Progenitor cell of endocrine pancreas (in vitro differentiated cells): ENCODE measurements around the gene RAB1A. TPM values are rescaled to one million over a fixed set of nuclear protein-coding genes. Genes with fewer than 3 reads are reported as not detected.
"Not testable (repeated sequence)": the region's sequence is repeated elsewhere in the genome, so short reads cannot be mapped to it uniquely, and the experiment has no call there.

Source experiments
- DNase-seq: peaks from one replicate; pipeline ENCODE4 v3.0.0; 2021; ENCODE audit warnings: low spot score; ENCODE audit not compliant: unreplicated experiment
- H3K27ac Mint-ChIP-seq: 2 replicates; pipeline ENCODE4 v1.8.0; 2021; ENCODE audit warnings: mild to moderate bottlenecking, moderate library complexity, mixed read lengths
- H3K27me3 Mint-ChIP-seq: 2 replicates; pipeline ENCODE4 v1.8.0; 2021; ENCODE audit warnings: mixed read lengths
- H3K36me3 Mint-ChIP-seq: 2 replicates; pipeline ENCODE4 v1.8.0; 2022; ENCODE audit warnings: mixed read lengths; ENCODE audit not compliant: insufficient read depth
- H3K4me1 Mint-ChIP-seq: 2 replicates; pipeline ENCODE4 v1.8.0; 2021; ENCODE audit warnings: low read depth, mixed read lengths
- H3K4me3 Mint-ChIP-seq: 2 replicates; pipeline ENCODE4 v1.8.0; 2021; ENCODE audit warnings: low read depth, mild to moderate bottlenecking, moderate library complexity, mixed read lengths
- H3K9me3 Mint-ChIP-seq: 2 replicates; pipeline ENCODE4 v1.8.0; 2021; ENCODE audit warnings: low read depth, mixed read lengths
- CTCF ChIP-seq: fragments of 200-600 bp; sonication (generic); IDR thresholded peaks from one replicate; pipeline ENCODE4 v1.5.0; 2021; ENCODE audit warnings: antibody characterized with exemption, mild to moderate bottlenecking; ENCODE audit not compliant: unreplicated experiment
- total RNA-seq: library from RNA; stranded (reverse); gene quantifications from 2 replicates; pipeline ENCODE4 v1.2.1, GENCODE V29; 2021

RAB1A gene
- total RNA-seq, 1 donor from 2014 or later: 134 TPM

DNA sequence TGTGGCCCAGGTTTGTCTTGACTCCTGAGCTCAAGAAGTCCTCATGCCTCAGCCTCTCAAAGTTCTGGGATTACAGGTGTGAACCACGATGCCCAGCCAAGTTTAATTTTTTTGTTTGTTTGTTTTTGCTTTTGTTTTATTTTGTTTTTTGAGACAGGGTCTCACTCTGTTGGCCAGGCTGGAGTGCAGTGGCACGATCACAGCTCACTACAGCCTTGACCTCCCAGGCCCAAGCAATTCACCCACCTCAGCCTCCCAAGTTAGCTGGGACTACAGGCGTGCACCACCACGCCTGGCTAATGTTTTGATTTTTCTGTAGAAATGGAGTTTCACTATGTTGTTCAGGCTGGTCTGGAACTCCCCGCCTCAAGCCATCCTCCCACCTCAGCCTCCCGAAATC lies 29.4 kb upstream of the RAB1A start:
- H3K9me3 Mint-ChIP-seq: no peaks in the 10 kb centered on the region
- H3K4me1 Mint-ChIP-seq: peaks cover 23% of the 10 kb centered on the region
- TF ChIP-seq CTCF: no peak
- H3K36me3 Mint-ChIP-seq: no peaks in the 10 kb centered on the region
- no peak overlapping the region for H3K4me3 Mint-ChIP-seq
- no peak overlapping the region for H3K27ac Mint-ChIP-seq
- H3K27me3 Mint-ChIP-seq: no peaks in the 10 kb centered on the region
- DNase-seq: no peak

DNA sequence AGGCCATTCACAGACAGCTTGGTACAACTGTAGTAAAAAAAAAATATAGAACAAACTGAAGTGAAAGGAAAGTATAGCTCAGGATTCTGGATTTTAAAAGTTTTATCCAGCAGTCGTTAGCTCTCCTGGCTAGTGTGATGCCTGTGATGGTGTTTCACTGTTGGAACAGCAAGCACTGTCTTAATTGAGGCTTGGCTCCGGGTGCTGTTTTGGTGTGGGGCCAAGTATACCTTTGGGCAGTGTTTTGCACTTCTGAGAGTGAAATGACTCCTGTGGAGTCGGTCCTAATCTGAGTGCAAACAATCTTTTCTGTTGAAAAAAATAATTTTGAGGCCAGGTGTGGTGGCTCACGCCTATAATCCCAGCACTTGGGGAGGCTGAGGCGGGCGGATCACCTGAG lies 28.7 kb upstream of the RAB1A start:
- Mint-ChIP-seq H3K4me3 (no peak overlapping the region), H3K4me1 (peaks cover 21% of the 10 kb centered on the region), H3K27ac (no peak overlapping the region), H3K27me3 (no peaks in the 10 kb centered on the region), H3K36me3 (no peaks in the 10 kb centered on the region), H3K9me3 (no peaks in the 10 kb centered on the region)
- no peak for TF ChIP-seq CTCF
- DNase-seq: no peak

DNA sequence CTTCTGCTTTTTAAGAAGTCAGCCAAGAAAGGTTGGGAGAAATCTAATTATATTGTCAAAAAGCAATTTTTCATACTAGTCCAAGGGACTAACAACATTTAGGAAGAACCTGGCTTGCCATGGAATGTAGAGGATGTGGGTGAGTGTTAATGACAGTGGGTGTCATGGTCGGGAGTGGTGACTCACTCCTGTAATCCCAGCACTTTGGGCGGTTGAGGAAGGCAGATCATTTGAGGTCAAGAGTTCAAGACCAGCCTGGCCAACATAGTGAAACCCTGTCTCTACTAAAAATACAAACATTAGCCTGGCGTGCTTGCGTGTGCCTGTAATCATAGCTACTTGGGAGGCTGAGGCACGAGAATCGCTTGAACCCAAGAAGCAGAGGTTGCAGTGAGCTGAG lies 27.9 kb upstream of the RAB1A start:
- DNase-seq, H3K27ac Mint-ChIP-seq: not testable (repeated sequence)

GRCh38 chr2:65156041-65156440 lies 26.1 kb upstream of the RAB1A start:
- TF ChIP-seq CTCF: no peak
- no peaks in the 10 kb centered on the region for H3K27me3 Mint-ChIP-seq
- H3K27ac Mint-ChIP-seq: no peak overlapping the region
- no peaks in the 10 kb centered on the region for H3K36me3 Mint-ChIP-seq
- H3K9me3 Mint-ChIP-seq: no peaks in the 10 kb centered on the region
- DNase-seq: no peak
- peaks cover 11% of the 10 kb centered on the region for H3K4me1 Mint-ChIP-seq
- H3K4me3 Mint-ChIP-seq: no peak overlapping the region

More for the DNA sequence above, 27.9 kb upstream of the RAB1A start:
- H3K4me1 Mint-ChIP-seq: peaks cover 17% of the 10 kb centered on the region
- not testable (repeated sequence) for H3K27me3 Mint-ChIP-seq, H3K4me3 Mint-ChIP-seq, H3K9me3 Mint-ChIP-seq, H3K36me3 Mint-ChIP-seq

GRCh38 chr2:65153515-65153914 lies 23.6 kb upstream of the RAB1A start:
- no peak for DNase-seq
- H3K36me3 Mint-ChIP-seq: no peaks in the 10 kb centered on the region
- H3K27ac Mint-ChIP-seq: no peak overlapping the region
- no peaks in the 10 kb centered on the region for H3K27me3 Mint-ChIP-seq
- H3K4me3 Mint-ChIP-seq: no peak overlapping the region
- H3K9me3 Mint-ChIP-seq: no peaks in the 10 kb centered on the region
- TF ChIP-seq CTCF: no peak
- peaks cover 5% of the 10 kb centered on the region for H3K4me1 Mint-ChIP-seq

GRCh38 chr2:65146078-65146477 lies 16.2 kb upstream of the RAB1A start:
- H3K36me3 Mint-ChIP-seq: no peaks in the 10 kb centered on the region
- H3K27ac Mint-ChIP-seq: no peak overlapping the region
- no peaks in the 10 kb centered on the region for H3K4me1 Mint-ChIP-seq
- DNase-seq: no peak
- no peaks in the 10 kb centered on the region for H3K9me3 Mint-ChIP-seq
- no peak for TF ChIP-seq CTCF
- no peaks in the 10 kb centered on the region for H3K27me3 Mint-ChIP-seq
- no peak overlapping the region for H3K4me3 Mint-ChIP-seq
